Stimulated activated CD8-positive, alpha-beta memory T cell treated with anti-CD3 and anti-CD28 coated beads, Interleukin-7, amount 100 ng/mL, for 4 hours (primary cell): ENCODE results near the gene SPINK2.

Experiments used
- DNase-seq, 2 donors: peaks; one replicate each; pipeline ENCODE4 v3.0.0-alpha.2; 2020; ENCODE audit warnings: low read depth in 2 of 2

The SPINK2 gene

GRCh38 chr4:56821381-56822243 is at the start of gene SPINK2:
TSS of gene SPINK2 (minus strand) at chr4:56821701. CDS start at chr4:56821662, 39 bp downstream.
- peak; percentile 19 to 62 for DNase-seq

GRCh38 chr4:56870946-56871345 is 49.4 kb upstream of the SPINK2 start:
- no peak for DNase-seq

- DNase-seq, result no peak
Measured at GRCh38 chr4:56863441-56864139, 42.1 kb upstream of the SPINK2 start.

GRCh38 chr4:56861360-56861759 is 39.9 kb upstream of the SPINK2 start:
- DNase-seq, result no peak

GRCh38 chr4:56860781-56861180 is 39.3 kb upstream of the SPINK2 start:
- DNase-seq, result no peak

GRCh38 chr4:56859841-56860240 is 38.3 kb upstream of the SPINK2 start:
- DNase-seq, result no peak

- no peak for DNase-seq
Measured at GRCh38 chr4:56857601-56858309, 36.3 kb upstream of the SPINK2 start.

GRCh38 chr4:56856656-56857055 is 35.2 kb upstream of the SPINK2 start:
- no peak for DNase-seq

- no peak for DNase-seq
Measured at GRCh38 chr4:56850910-56851309, 29.4 kb upstream of the SPINK2 start.

- DNase-seq, result no peak
Measured at GRCh38 chr4:56844802-56845580, 23.5 kb upstream of the SPINK2 start.

- no peak for DNase-seq
Measured at GRCh38 chr4:56843421-56843899, 22.0 kb upstream of the SPINK2 start.

- DNase-seq, result no peak
Measured at GRCh38 chr4:56840559-56840958, 19.1 kb upstream of the SPINK2 start.

GRCh38 chr4:56828784-56829535 is 7.5 kb upstream of the SPINK2 start:
- no peak for DNase-seq

- no peak for DNase-seq
Measured at GRCh38 chr4:56823933-56824600, 2.6 kb upstream of the SPINK2 start.

GRCh38 chr4:56818797-56819196 is 2.7 kb downstream of the SPINK2 start:
- no peak for DNase-seq

- no peak for DNase-seq
Measured at GRCh38 chr4:56817840-56818491, 3.5 kb downstream of the SPINK2 start.

GRCh38 chr4:56806666-56807065 is 14.8 kb downstream of the SPINK2 start:
- no peak for DNase-seq

- no peak for DNase-seq
Measured at GRCh38 chr4:56804551-56804950, 16.9 kb downstream of the SPINK2 start.

GRCh38 chr4:56803471-56803870 is 18.0 kb downstream of the SPINK2 start:
- no peak for DNase-seq
